Mononuclear cell (primary cell): ENCODE measurements around the gene SCYL1. TPM values are rescaled to one million over a fixed set of nuclear protein-coding genes. Genes with fewer than 3 reads are reported as not detected.

ENCODE experiments used
- H3K27me3 ChIP-seq: 2 replicates; pipeline ENCODE4 v1.6.0; 2011; ENCODE audit warnings: low read length, control low read depth; ENCODE audit not compliant: insufficient read depth
- H3K4me1 ChIP-seq: 2 replicates; pipeline ENCODE4 v1.5.1; 2011; ENCODE audit warnings: mild to moderate bottlenecking, low read length, control low read depth; ENCODE audit not compliant: insufficient read depth
- H3K4me3 ChIP-seq: 2 replicates; pipeline ENCODE4 v1.5.1; 2011; ENCODE audit warnings: mild to moderate bottlenecking, low read length, moderate library complexity
- H3K9me3 ChIP-seq: 2 replicates; pipeline ENCODE4 v1.5.1; 2011; ENCODE audit warnings: low read depth, mild to moderate bottlenecking, control low read depth, low read length
- total RNA-seq: library from RNA; depleted of rRNA; stranded (reverse); fragments of >200 nt; gene quantifications from one replicate; pipeline ENCODE4 v1.2.3, GENCODE V29; 2012

Gene SCYL1
- total RNA-seq, 1 donor: 36.4 TPM

DNA sequence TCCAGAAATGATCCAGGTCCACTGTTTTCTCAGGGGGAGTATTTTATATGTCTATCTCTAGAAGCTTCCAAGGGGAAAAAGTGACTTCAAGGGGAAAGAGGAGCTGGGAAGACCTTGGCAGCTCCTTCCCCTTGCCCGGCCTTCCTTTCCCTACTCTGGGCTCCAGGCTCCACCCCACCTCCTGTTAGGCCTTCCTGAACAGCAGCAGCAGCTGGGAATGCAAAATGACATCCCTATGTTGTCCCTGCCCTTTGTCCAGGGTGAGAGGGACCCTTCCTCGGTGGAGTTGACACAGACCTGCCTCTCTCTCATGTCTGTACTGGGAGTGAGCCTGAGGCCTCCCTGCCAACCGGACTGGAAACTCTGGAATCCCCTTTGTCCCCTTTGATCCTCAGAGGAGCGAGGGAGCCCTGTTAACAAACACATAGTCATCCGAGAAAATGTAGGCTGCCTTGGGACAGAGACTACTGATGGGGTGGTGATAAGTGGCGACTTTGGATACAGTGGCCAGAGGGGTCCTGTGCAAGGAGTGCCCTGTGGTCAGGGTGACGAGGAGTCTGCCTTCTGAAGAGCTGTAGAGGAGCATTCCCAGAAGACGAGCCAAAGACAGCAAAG, 35.1 kb upstream of the SCYL1 start:
- Histone ChIP-seq H3K4me1 (peaks cover 69% of the 10 kb centered on the region), H3K4me3 (no peak overlapping the region), H3K27me3 (no peaks in the 10 kb centered on the region)

DNA sequence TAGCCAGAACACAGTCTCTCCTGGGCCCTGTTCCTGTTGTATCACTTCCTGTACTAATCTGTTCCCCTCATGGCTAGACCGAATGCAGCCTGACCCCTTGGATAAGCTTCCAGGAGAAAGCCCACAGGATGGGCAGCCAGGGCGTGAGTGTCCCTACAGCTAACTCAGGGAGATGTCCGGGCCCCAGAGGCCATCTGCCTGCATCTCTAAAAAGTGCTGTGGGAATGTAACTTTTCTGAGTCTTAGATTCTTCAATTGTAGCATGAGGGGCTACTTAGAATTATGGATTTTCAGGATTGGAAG, 33.8 kb upstream of the SCYL1 start:
- Histone ChIP-seq H3K4me1 (peaks cover 82% of the 10 kb centered on the region), H3K4me3 (no peak overlapping the region), H3K27me3 (no peaks in the 10 kb centered on the region), H3K9me3 (no peaks in the 10 kb centered on the region)

More for the DNA sequence above, 35.1 kb upstream of the SCYL1 start:
- no peaks in the 10 kb centered on the region for H3K9me3 ChIP-seq

DNA sequence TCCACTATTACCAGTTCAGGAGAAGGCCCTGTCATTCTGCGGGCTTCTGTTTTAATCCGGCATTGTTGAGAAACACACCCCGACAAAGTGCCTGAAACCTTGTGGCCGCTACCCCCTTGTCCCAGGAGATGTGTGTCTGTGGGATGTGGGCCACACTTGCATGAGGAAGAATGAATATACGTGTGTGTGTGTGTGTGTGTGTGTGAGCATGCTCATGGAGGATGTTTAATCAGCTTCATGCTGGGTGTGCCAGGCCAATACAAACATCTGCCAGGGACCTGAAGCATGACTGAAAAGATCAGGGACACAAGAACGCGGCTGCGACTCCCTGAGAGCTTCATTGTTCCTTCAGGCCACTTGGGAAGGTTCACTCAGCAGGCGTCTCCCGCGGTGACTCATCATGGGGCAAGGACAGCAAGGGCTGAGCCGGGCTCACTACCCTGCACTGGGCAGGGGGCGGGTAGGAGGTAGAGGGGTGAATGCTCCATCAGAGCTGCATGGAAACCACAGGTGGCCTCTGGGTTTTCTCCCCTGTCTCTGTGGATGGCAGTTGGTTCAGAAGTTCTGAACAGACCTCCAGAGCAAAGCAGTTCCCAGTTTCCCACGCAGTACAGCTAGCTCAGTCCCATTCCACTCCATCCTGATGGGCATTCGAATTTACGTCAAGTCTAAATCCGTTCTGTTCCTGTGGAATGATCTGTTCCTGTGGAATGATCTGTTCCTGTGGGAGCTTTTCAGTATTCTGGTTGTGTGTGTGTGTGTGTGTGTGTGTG, 33.1 kb upstream of the SCYL1 start:
- Histone ChIP-seq H3K27me3 (no peaks in the 10 kb centered on the region), H3K9me3 (no peaks in the 10 kb centered on the region), H3K4me1 (peaks cover 87% of the 10 kb centered on the region), H3K4me3 (no peak overlapping the region)

DNA sequence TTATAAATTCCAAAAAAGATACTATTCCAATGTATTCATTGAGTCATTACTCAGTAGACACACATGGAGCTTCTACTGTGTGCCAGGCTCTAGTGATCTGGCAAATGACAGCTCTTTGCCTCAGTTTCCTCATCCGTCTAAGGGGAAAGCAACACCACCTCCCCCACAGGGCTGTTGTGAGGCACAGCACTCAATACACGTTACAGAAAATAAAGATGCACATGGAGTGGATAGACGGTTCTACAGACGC, 32.6 kb upstream of the SCYL1 start:
- peaks cover 86% of the 10 kb centered on the region for H3K4me1 ChIP-seq
- H3K4me3 ChIP-seq: no peak overlapping the region
- H3K9me3 ChIP-seq: no peaks in the 10 kb centered on the region
- no peaks in the 10 kb centered on the region for H3K27me3 ChIP-seq

DNA sequence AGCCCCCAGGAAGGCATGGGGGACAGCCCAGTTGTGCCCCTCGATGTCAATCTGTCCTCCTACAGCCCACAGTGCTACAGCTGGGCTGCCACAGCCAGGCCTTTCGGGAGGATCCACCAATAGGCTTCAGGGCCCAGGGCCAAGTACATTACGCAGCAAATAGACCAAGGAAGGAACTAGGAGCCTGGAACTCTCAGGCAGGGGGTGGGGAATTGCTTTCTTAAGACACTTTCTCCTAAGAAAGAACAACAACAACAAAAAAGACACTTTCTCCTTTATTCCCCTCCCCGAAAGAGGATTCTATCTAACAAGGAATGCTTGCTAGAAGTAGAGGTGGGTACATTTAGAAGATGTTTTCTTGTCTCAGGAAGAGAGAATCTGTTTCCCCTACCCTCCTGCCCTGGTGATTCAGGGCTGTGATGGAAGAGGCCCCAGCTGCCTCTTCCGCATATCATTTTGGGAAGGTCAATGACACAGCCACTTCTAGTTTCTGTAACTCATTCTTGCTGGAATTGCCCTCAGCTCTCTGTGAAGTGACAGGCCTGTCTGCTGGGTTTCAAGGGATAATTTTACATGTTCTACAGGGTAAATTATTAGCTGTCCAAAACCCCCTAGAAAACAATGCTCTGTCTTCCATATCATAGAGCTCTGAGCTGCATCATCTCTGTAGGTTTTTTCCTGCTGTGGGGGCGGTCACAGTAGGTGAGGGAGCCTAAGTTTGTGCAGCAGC, 32.1 kb upstream of the SCYL1 start:
- H3K9me3 ChIP-seq: no peaks in the 10 kb centered on the region
- peaks cover 81% of the 10 kb centered on the region for H3K4me1 ChIP-seq
- H3K27me3 ChIP-seq: no peaks in the 10 kb centered on the region
- no peak overlapping the region for H3K4me3 ChIP-seq

DNA sequence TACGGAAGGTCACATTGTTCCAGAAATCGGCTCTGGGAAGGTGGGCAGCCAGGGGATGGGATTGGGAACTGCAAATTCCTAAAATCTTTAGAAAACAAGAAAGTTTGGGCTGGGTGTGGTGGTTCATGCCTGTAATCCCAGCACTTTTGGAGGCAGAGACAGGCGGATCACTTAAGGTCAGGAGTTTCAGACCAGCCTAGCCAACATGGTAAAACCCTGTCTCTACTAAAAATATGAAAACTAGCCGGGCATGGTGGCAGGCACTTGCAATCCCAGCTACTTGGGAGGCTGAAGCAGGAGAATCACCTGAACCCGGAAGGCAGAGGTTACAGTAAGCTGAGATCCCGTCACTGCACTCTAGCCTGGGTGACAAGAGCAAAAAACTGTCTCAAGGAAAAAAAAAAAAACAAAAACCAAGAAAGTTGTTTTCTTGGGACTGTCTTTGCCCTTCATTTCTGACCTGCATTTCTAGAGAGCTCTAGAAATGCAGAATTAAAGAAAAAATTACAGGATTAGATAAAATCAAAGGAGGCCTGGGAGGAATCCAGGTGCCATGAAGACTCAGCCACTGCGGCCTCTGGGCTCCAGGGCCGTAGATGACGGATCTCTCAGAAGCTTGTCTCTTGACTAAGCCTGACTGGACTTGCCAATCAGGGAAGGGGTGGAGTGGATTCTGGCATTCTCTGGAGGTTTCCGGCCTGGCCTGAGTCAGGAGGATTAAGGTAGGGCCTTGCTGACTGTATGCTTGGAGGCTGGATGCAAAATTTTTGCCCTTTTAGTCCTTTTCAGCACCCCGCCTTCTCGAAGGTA, 31.3 kb upstream of the SCYL1 start:
- Histone ChIP-seq H3K27me3 (no peaks in the 10 kb centered on the region), H3K4me1 (peaks cover 73% of the 10 kb centered on the region), H3K9me3 (no peaks in the 10 kb centered on the region), H3K4me3 (no peak overlapping the region)

DNA sequence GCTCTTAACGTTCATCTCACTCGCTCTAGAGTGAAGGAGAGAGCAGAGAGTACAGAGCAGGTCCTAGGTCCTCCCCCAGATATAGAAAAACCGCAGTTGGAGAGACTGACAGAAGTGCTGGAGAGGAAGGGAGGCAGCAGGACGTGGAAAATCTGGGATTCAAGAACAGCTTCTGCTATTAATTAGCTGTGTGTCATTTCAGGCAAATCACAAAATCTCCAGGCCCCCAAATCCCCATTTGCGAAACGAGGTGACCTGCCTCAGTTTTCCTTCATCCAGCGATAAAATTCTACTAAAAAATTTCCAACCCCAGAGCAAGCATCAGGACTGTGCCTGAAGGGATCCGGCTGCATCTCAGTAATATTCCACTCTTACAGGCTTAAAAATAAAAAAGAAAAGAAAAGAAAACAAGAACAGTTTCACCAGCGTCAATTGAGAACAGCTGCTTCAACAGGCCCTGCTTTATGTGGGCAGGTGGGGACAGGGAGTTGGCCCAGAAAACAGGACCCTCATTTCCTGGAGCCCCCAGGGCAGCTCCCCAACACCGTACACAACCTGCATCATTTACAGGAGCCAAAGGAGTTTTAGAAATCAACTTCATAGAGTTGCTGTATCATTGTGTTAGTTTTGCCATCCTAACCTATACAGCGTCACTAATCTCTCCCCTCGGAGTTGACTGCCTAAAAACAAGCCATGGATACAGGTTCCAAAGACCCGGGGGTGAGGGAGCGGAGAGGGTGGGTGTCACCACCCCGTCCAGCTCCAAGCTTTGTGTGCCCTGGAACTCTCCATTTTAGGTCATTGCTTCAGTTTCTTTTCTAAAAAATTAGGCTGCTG, 28.4 kb upstream of the SCYL1 start:
- Histone ChIP-seq H3K4me3 (peak overlapping the region; percentile 17), H3K9me3 (no peaks in the 10 kb centered on the region), H3K4me1 (peaks cover 57% of the 10 kb centered on the region), H3K27me3 (no peaks in the 10 kb centered on the region)

DNA sequence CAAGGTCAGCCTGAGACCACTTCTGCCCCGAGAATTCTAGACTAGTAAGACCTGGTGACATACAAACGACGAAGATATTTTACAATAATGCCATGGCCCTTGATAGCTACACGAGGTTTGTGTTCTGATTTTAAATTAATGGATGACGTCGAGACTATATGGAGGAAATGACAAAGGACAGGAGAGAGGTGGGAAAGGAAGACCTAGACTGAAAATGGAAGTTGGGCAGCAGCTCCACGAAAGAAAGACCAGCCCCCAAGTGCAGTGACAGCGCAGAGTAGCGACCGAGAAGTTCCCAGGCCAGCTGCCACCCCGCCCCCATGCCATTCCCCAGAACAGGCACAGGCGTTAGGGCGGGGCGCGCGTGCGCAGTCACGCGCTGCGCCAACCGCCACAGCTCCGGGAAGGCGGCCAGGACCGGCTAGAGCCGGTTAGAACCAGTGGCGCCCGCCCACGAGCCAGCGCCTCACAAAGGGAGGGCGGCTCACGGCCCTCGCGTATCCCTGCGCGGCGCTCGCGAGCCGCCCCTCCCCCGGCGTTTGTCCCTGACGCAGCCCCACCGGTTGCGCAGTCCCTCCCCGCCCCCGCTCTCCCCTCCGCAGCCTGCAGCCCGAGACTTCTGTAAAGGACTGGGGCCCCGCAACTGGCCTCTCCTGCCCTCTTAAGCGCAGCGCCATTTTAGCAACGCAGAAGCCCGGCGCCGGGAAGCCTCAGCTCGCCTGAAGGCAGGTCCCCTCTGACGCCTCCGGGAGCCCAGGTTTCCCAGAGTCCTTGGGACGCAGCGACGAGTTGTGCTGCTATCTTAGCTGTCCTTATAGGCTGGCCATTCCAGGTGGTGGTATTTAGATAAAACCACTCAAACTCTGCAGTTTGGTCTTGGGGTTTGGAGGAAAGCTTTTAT, 27.5 kb upstream of the SCYL1 start:
- Histone ChIP-seq H3K27me3 (no peaks in the 10 kb centered on the region), H3K9me3 (no peaks in the 10 kb centered on the region), H3K4me3 (peak overlapping the region; percentile 99), H3K4me1 (peaks cover 48% of the 10 kb centered on the region)

DNA sequence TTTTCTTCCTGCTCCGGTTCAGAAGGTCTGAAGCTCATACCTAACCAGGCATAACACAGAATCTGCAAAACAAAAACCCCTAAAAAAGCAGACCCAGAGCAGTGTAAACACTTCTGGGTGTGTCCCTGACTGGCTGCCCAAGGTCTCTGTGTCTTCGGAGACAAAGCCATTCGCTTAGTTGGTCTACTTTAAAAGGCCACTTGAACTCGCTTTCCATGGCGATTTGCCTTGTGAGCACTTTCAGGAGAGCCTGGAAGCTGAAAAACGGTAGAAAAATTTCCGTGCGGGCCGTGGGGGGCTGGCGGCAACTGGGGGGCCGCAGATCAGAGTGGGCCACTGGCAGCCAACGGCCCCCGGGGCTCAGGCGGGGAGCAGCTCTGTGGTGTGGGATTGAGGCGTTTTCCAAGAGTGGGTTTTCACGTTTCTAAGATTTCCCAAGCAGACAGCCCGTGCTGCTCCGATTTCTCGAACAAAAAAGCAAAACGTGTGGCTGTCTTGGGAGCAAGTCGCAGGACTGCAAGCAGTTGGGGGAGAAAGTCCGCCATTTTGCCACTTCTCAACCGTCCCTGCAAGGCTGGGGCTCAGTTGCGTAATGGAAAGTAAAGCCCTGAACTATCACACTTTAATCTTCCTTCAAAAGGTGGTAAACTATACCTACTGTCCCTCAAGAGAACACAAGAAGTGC, 26.7 kb upstream of the SCYL1 start:
- H3K27me3 ChIP-seq: no peaks in the 10 kb centered on the region
- peaks cover 44% of the 10 kb centered on the region for H3K4me1 ChIP-seq
- no peaks in the 10 kb centered on the region for H3K9me3 ChIP-seq
- peak overlapping the region; percentile 99 for H3K4me3 ChIP-seq

DNA sequence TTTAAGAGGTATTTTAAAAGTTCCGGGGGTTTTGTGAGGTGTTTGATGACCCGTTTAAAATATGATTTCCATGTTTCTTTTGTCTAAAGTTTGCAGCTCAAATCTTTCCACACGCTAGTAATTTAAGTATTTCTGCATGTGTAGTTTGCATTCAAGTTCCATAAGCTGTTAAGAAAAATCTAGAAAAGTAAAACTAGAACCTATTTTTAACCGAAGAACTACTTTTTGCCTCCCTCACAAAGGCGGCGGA, 26.2 kb upstream of the SCYL1 start:
- H3K9me3 ChIP-seq: no peaks in the 10 kb centered on the region
- H3K4me1 ChIP-seq: peaks cover 40% of the 10 kb centered on the region
- peak overlapping the region; percentile 99 for H3K4me3 ChIP-seq
- H3K27me3 ChIP-seq: no peaks in the 10 kb centered on the region

DNA sequence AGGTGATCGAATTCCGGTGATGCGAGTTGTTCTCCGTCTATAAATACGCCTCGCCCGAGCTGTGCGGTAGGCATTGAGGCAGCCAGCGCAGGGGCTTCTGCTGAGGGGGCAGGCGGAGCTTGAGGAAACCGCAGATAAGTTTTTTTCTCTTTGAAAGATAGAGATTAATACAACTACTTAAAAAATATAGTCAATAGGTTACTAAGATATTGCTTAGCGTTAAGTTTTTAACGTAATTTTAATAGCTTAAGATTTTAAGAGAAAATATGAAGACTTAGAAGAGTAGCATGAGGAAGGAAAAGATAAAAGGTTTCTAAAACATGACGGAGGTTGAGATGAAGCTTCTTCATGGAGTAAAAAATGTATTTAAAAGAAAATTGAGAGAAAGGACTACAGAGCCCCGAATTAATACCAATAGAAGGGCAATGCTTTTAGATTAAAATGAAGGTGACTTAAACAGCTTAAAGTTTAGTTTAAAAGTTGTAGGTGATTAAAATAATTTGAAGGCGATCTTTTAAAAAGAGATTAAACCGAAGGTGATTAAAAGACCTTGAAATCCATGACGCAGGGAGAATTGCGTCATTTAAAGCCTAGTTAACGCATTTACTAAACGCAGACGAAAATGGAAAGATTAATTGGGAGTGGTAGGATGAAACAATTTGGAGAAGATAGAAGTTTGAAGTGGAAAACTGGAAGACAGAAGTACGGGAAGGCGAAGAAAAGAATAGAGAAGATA, 25.7 kb upstream of the SCYL1 start, which contains the start of gene MALAT1:
TSS of gene MALAT1 (plus strand) at position 69 of the 736 bp plus-strand sequence.
- Histone ChIP-seq H3K9me3 (no peaks in the 10 kb centered on the region), H3K27me3 (no peaks in the 10 kb centered on the region), H3K4me1 (peaks cover 38% of the 10 kb centered on the region), H3K4me3 (peak within 1 kb of the TSS; percentile 99)

DNA sequence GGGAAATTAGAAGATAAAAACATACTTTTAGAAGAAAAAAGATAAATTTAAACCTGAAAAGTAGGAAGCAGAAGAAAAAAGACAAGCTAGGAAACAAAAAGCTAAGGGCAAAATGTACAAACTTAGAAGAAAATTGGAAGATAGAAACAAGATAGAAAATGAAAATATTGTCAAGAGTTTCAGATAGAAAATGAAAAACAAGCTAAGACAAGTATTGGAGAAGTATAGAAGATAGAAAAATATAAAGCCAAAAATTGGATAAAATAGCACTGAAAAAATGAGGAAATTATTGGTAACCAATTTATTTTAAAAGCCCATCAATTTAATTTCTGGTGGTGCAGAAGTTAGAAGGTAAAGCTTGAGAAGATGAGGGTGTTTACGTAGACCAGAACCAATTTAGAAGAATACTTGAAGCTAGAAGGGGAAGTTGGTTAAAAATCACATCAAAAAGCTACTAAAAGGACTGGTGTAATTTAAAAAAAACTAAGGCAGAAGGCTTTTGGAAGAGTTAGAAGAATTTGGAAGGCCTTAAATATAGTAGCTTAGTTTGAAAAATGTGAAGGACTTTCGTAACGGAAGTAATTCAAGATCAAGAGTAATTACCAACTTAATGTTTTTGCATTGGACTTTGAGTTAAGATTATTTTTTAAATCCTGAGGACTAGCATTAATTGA, 25.0 kb upstream of the SCYL1 start:
- peaks cover 38% of the 10 kb centered on the region for H3K4me1 ChIP-seq
- no peaks in the 10 kb centered on the region for H3K9me3 ChIP-seq
- H3K4me3 ChIP-seq: peak overlapping the region; percentile 99
- no peaks in the 10 kb centered on the region for H3K27me3 ChIP-seq
